Stimulated activated memory B cell treated with anti-CD40 and anti-IgM and Interleukin-4, amounts not matched to agents 10 μg/mL and 1 μg/mL and 100 μg/mL, for 72 hours (primary cell): ENCODE measurements around the gene PRSS22.

ENCODE experiments used
- ATAC-seq: fragments of 150-1000 bp; cut with Tn5 transposase; 2 replicates; pipeline ENCODE4 v1.10.0; 2021
- H3K27ac Mint-ChIP-seq: one replicate; pipeline ENCODE4 v1.8.0; 2022; ENCODE audit warnings: mild to moderate bottlenecking, mixed read lengths
- H3K27me3 Mint-ChIP-seq: one replicate; pipeline ENCODE4 v1.8.0; 2022; ENCODE audit warnings: mixed read lengths
- H3K36me3 Mint-ChIP-seq: one replicate; pipeline ENCODE4 v1.8.0; 2022; ENCODE audit warnings: mixed read lengths
- H3K4me1 Mint-ChIP-seq: one replicate; pipeline ENCODE4 v1.8.0; 2022; ENCODE audit warnings: mixed read lengths
- H3K4me3 Mint-ChIP-seq: one replicate; pipeline ENCODE4 v1.8.0; 2022; ENCODE audit warnings: mild to moderate bottlenecking, moderate library complexity, mixed read lengths
- H3K9me3 Mint-ChIP-seq: one replicate; pipeline ENCODE4 v1.8.0; 2022; ENCODE audit warnings: mixed read lengths

The PRSS22 gene

DNA sequence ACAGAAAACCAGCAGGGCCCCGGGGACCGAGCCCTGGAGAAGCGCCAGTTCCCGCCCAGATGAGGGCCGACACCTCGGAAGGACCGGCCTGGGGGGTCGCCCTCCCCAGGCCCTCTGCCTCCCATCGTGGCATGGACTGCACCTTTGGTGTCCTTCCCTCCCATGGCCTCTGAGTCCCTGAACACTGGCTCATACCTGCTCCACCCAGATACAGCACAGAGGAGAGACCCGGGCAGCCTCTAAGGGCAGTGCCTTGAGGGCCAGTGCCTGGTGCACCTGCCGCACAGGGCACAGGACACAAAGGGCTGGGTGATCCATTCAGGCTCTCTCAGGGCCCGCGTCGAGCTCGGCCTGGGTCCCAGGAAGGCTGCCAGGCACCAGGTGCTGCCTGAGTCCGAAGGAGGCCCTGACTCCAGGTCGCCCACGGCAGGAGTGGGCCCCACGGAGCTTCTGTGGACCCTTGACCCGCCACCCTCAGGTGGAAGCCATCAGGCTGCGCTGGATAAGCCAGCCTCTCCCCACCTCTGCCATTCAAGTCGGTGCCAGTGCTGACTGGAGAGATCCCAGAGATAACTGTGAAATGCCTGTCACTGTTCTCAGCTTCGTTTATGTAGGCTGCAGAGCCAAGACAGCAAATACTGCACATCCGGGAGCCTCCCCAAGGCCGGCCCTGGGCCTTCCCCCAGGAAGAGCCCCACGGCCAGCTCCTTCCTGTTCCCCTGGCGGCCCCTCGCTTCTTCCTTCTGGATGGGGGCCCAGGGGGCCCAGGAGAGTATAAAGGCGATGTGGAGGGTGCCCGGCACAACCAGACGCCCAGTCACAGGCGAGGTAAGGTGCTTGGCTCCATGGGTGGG is 28.2 kb downstream of the PRSS22 start, which contains the start of gene ZG16B:
TSS of gene ZG16B (plus strand) at position 803 of the 854 bp plus-strand sequence. CDS start 139 bp downstream, outside the sequence.
- ATAC-seq = peak; percentile 29
- Mint-ChIP-seq H3K27ac (no peak within 1 kb of the TSS), H3K27me3 (peaks cover 81% of the 10 kb centered on the region), H3K9me3 (no peaks in the 10 kb centered on the region), H3K4me3 (no peak within 1 kb of the TSS), H3K36me3 (no peaks in the 10 kb centered on the region), H3K4me1 (no peaks in the 10 kb centered on the region)

DNA sequence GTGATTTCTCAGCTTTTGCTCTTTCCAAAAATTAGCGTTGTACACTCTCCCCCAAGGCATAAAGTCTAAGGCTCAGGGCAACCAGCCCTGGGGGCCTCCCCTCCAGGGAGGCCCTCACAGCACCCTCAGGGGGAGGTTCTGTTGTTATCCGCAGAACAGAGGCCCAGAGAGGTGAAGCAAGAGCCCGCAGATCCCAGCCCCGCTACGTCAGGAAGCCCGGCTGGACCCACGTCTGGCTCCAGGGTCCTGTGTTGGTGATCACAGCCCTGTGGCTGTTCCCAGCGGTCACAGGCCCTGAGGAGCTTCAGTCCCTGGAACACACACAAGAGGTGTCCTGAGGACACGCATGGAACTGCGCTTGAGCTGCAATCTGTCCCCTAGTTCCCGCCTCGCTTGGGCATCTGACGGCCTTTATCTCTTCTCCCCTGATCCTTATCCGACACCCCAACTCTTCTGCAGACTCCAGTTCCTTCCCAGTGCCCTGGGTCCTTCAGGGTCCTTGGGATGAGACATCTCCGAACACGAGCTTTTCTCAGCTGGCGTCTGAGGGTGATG is 29.0 kb downstream of the PRSS22 start:
- no peak for ATAC-seq
- Mint-ChIP-seq H3K27ac (no peak overlapping the region), H3K27me3 (peaks cover 75% of the 10 kb centered on the region), H3K9me3 (no peaks in the 10 kb centered on the region), H3K4me1 (no peaks in the 10 kb centered on the region), H3K4me3 (no peak overlapping the region), H3K36me3 (no peaks in the 10 kb centered on the region)

DNA sequence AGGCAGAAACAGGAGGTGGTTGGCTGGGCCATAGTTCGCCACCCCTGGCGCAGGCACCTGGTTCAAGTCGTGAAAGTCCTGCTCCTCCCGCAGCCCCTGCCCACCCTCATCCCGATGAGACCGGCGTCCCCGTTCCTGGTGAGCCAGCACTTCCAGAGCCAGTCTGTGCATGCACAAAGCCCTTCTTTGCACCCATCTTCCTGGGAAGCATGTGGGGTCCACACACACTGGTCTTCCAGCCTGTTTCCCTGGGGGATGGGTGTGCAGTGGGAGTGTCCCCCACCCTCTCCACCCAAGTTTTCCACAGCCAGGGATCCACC is 29.5 kb downstream of the PRSS22 start:
- no peak overlapping the region for H3K27ac Mint-ChIP-seq
- peaks cover 75% of the 10 kb centered on the region for H3K27me3 Mint-ChIP-seq
- no peak overlapping the region for H3K4me3 Mint-ChIP-seq
- no peaks in the 10 kb centered on the region for H3K36me3 Mint-ChIP-seq
- H3K9me3 Mint-ChIP-seq = no peaks in the 10 kb centered on the region
- ATAC-seq = no peak
- H3K4me1 Mint-ChIP-seq = no peaks in the 10 kb centered on the region

GRCh38 chr16:2827831-2828520 is 30.0 kb downstream of the PRSS22 start:
- Mint-ChIP-seq H3K9me3 (no peaks in the 10 kb centered on the region), H3K27ac (no peak overlapping the region), H3K4me3 (no peak overlapping the region)

GRCh38 chr16:2827374-2827791 is 30.6 kb downstream of the PRSS22 start:
- Mint-ChIP-seq H3K9me3 (no peaks in the 10 kb centered on the region), H3K4me3 (no peak overlapping the region), H3K27ac (no peak overlapping the region), H3K36me3 (no peaks in the 10 kb centered on the region), H3K27me3 (peaks cover 68% of the 10 kb centered on the region), H3K4me1 (no peaks in the 10 kb centered on the region)
- ATAC-seq = no peak

More at GRCh38 chr16:2827831-2828520, 30.0 kb downstream of the PRSS22 start:
- Mint-ChIP-seq H3K27me3 (peaks cover 74% of the 10 kb centered on the region), H3K4me1 (no peaks in the 10 kb centered on the region), H3K36me3 (no peaks in the 10 kb centered on the region)
- ATAC-seq = no peak

GRCh38 chr16:2826591-2827373 is 31.2 kb downstream of the PRSS22 start:
- no peaks in the 10 kb centered on the region for H3K36me3 Mint-ChIP-seq
- H3K9me3 Mint-ChIP-seq = no peaks in the 10 kb centered on the region
- H3K4me1 Mint-ChIP-seq = no peaks in the 10 kb centered on the region
- H3K27me3 Mint-ChIP-seq = peaks cover 67% of the 10 kb centered on the region
- ATAC-seq = no peak
- no peak overlapping the region for H3K4me3 Mint-ChIP-seq
- no peak overlapping the region for H3K27ac Mint-ChIP-seq

GRCh38 chr16:2825906-2826305 is 32.1 kb downstream of the PRSS22 start:
- H3K36me3 Mint-ChIP-seq = no peaks in the 10 kb centered on the region
- no peak for ATAC-seq
- H3K27me3 Mint-ChIP-seq = peaks cover 67% of the 10 kb centered on the region
- H3K4me3 Mint-ChIP-seq = no peak overlapping the region
- no peaks in the 10 kb centered on the region for H3K4me1 Mint-ChIP-seq
- no peaks in the 10 kb centered on the region for H3K9me3 Mint-ChIP-seq
- H3K27ac Mint-ChIP-seq = no peak overlapping the region

- H3K36me3 Mint-ChIP-seq = no peaks in the 10 kb centered on the region
- no peak overlapping the region for H3K27ac Mint-ChIP-seq
- H3K4me3 Mint-ChIP-seq = no peak overlapping the region
- H3K9me3 Mint-ChIP-seq = no peaks in the 10 kb centered on the region
- ATAC-seq = no peak
- peaks cover 60% of the 10 kb centered on the region for H3K27me3 Mint-ChIP-seq
- H3K4me1 Mint-ChIP-seq = no peaks in the 10 kb centered on the region
Observed at GRCh38 chr16:2825049-2825742, 32.8 kb downstream of the PRSS22 start.

DNA sequence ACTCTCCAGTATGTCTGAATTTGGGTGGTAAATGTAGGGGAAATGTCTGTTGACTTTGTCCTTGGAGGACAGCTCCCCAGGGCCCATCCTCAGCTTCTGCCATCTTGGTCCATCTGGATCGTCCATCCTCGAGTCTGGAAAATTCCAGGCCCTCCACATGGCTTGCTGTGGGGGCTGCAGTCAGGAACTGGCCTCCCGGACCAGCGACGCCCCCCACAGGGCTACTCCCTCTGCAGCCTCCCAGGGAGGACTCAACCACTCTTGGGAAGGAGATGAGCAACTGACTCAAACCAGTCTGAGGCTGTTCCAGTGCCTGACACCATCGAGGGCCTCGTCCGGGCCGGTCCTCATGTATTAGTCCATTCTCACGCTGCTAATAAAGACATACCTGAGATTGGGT is 33.3 kb downstream of the PRSS22 start:
- Mint-ChIP-seq H3K4me3 (no peak overlapping the region), H3K27me3 (peaks cover 56% of the 10 kb centered on the region), H3K36me3 (no peaks in the 10 kb centered on the region), H3K27ac (no peak overlapping the region), H3K9me3 (no peaks in the 10 kb centered on the region), H3K4me1 (no peaks in the 10 kb centered on the region)
- no peak for ATAC-seq

GRCh38 chr16:2822496-2822895 is 35.5 kb downstream of the PRSS22 start:
- H3K36me3 Mint-ChIP-seq = no peaks in the 10 kb centered on the region
- no peak for ATAC-seq
- peaks cover 41% of the 10 kb centered on the region for H3K27me3 Mint-ChIP-seq
- H3K4me3 Mint-ChIP-seq = no peak overlapping the region
- H3K4me1 Mint-ChIP-seq = no peaks in the 10 kb centered on the region
- H3K9me3 Mint-ChIP-seq = no peaks in the 10 kb centered on the region
- H3K27ac Mint-ChIP-seq = no peak overlapping the region

DNA sequence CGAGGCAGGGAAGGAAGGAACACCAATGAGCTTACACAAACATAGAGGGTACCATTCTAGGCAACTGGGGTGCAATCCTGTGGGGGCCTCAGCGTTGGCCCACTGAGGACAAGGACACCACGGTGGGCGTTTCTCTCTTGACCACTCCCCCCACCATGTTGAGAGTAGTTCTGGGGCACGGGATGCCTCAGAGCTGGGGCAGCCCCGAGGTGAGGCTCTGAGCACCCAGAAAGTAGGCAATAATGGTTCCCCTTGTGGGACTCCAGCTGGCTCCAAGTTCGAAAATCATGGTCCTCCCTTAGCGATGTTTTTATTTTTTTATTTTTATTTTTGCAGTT is 35.8 kb downstream of the PRSS22 start:
- Mint-ChIP-seq H3K4me1 (no peaks in the 10 kb centered on the region), H3K27ac (no peak overlapping the region), H3K36me3 (no peaks in the 10 kb centered on the region), H3K4me3 (no peak overlapping the region), H3K9me3 (no peaks in the 10 kb centered on the region), H3K27me3 (peaks cover 37% of the 10 kb centered on the region)
- no peak for ATAC-seq

- Mint-ChIP-seq H3K4me1 (no peaks in the 10 kb centered on the region), H3K27ac (no peak overlapping the region), H3K27me3 (peaks cover 34% of the 10 kb centered on the region), H3K4me3 (no peak overlapping the region), H3K9me3 (no peaks in the 10 kb centered on the region), H3K36me3 (no peaks in the 10 kb centered on the region)
- ATAC-seq = no peak
Observed at GRCh38 chr16:2821487-2822157, 36.3 kb downstream of the PRSS22 start.

- no peak overlapping the region for H3K4me3 Mint-ChIP-seq
- ATAC-seq = no peak
- H3K4me1 Mint-ChIP-seq = no peaks in the 10 kb centered on the region
- H3K27me3 Mint-ChIP-seq = peaks cover 30% of the 10 kb centered on the region
- no peak overlapping the region for H3K27ac Mint-ChIP-seq
- no peaks in the 10 kb centered on the region for H3K9me3 Mint-ChIP-seq
- H3K36me3 Mint-ChIP-seq = no peaks in the 10 kb centered on the region
Observed at GRCh38 chr16:2820836-2821486, 37.0 kb downstream of the PRSS22 start.
